IPS-18a (cell line): ENCODE results near the gene TTC27.

ENCODE experiments used
- H3K27ac ChIP-seq: one replicate; pipeline ENCODE4 v1.5.1; 2013; ENCODE audit warnings: low read length
- H3K27me3 ChIP-seq: one replicate; pipeline ENCODE4 v1.6.1; 2013; ENCODE audit warnings: mild to moderate bottlenecking, low read length; ENCODE audit not compliant: control insufficient read depth, insufficient read depth
- H3K36me3 ChIP-seq: one replicate; pipeline ENCODE4 v1.6.1; 2013; ENCODE audit warnings: low read depth, low read length; ENCODE audit not compliant: control insufficient read depth
- H3K4me1 ChIP-seq: one replicate; pipeline ENCODE4 v1.6.1; 2013; ENCODE audit warnings: low read depth, low read length; ENCODE audit not compliant: control insufficient read depth
- H3K4me3 ChIP-seq: one replicate; pipeline ENCODE4 v1.5.1; 2013; ENCODE audit warnings: low read length
- H3K9ac ChIP-seq: one replicate; pipeline ENCODE4 v1.6.1; 2013; ENCODE audit warnings: mild to moderate bottlenecking, low read length, moderate library complexity
- H3K9me3 ChIP-seq: one replicate; pipeline ENCODE4 v1.6.1; 2013; ENCODE audit warnings: low read depth, low read length; ENCODE audit not compliant: control insufficient read depth

Gene TTC27

DNA sequence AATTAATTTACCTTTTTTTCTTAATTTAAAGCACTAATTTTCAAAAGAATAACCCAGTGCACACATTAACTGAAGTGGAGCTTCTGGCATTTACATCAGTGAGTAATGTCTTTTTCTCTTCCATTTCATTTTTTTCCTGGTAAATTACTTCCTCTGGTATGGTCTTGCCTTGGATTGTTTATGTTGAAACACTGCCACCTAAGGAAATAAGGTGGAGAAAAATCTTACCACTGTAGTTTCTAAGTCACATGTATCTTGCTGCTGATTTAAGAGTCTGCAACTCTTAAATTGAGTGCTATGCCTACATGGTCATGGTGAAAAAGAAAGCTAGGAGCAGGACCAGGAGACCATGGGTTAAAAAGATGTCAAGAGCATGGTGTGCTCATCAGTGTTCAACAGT, 51.0 kb downstream of the TTC27 start:
- H3K4me1 ChIP-seq, result no peaks in the 10 kb centered on the region
- H3K4me3 ChIP-seq, result no peak overlapping the region
- no peaks in the 10 kb centered on the region for H3K9me3 ChIP-seq
- H3K27ac ChIP-seq, result no peak overlapping the region
- H3K9ac ChIP-seq, result no peak overlapping the region
- H3K36me3 ChIP-seq, result peaks cover 6% of the 10 kb centered on the region
- H3K27me3 ChIP-seq, result no peaks in the 10 kb centered on the region

DNA sequence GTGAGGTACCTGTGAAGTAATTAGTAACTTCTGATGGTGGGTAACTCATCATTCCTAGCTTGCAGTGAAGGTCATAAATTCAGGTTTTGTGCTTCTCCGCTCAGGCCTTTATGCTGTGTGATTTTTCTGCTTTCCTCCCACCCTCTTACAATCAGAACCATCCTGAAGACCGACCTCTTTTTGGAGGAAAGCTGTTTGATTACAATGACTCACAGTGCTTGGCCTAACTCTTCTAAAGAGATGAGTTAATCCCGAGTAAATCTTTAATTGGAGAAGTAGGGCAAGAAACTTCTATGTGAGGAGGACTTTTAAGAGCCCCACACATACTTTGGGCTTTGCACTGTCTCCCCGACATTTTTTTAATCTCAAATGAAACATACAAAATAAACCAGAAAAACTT, 53.1 kb downstream of the TTC27 start:
- Histone ChIP-seq H3K9ac (no peak overlapping the region), H3K4me1 (no peaks in the 10 kb centered on the region), H3K4me3 (no peak overlapping the region), H3K27me3 (no peaks in the 10 kb centered on the region), H3K27ac (no peak overlapping the region), H3K36me3 (peaks cover 5% of the 10 kb centered on the region), H3K9me3 (no peaks in the 10 kb centered on the region)

- Histone ChIP-seq H3K4me1 (no peaks in the 10 kb centered on the region), H3K27ac (no peak overlapping the region), H3K36me3 (peaks cover 5% of the 10 kb centered on the region), H3K4me3 (no peak overlapping the region), H3K27me3 (no peaks in the 10 kb centered on the region), H3K9ac (no peak overlapping the region), H3K9me3 (no peaks in the 10 kb centered on the region)
Observed at GRCh38 chr2:32683520-32684086, 55.8 kb downstream of the TTC27 start.

GRCh38 chr2:32688541-32688940, 60.7 kb downstream of the TTC27 start:
- H3K36me3 ChIP-seq, result no peaks in the 10 kb centered on the region
- H3K4me3 ChIP-seq, result no peak overlapping the region
- H3K4me1 ChIP-seq, result no peaks in the 10 kb centered on the region
- no peak overlapping the region for H3K27ac ChIP-seq
- H3K27me3 ChIP-seq, result no peaks in the 10 kb centered on the region
- no peaks in the 10 kb centered on the region for H3K9me3 ChIP-seq
- H3K9ac ChIP-seq, result no peak overlapping the region

DNA sequence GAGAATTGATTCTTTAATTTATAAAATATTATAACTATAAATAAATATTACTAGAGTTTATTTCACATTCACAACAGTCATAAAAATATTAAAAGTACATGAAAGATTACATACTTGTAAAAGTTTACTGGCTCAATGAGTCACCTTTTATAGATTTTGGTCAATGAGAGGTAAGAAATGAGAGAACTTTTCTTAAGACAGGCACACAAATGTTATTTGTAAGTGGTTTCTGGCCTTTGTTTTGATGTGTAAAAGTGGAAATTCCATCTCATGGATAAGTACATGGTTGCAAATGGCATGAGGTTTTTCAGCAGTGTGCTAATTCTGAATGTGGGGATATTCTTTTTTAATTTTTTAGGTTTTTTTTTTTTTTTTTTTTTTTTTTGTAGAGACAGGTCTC, 63.8 kb downstream of the TTC27 start:
- no peak overlapping the region for H3K27ac ChIP-seq
- no peak overlapping the region for H3K4me3 ChIP-seq
- H3K9me3 ChIP-seq, result no peaks in the 10 kb centered on the region
- H3K9ac ChIP-seq, result no peak overlapping the region
- no peaks in the 10 kb centered on the region for H3K27me3 ChIP-seq
- no peaks in the 10 kb centered on the region for H3K4me1 ChIP-seq
- no peaks in the 10 kb centered on the region for H3K36me3 ChIP-seq

DNA sequence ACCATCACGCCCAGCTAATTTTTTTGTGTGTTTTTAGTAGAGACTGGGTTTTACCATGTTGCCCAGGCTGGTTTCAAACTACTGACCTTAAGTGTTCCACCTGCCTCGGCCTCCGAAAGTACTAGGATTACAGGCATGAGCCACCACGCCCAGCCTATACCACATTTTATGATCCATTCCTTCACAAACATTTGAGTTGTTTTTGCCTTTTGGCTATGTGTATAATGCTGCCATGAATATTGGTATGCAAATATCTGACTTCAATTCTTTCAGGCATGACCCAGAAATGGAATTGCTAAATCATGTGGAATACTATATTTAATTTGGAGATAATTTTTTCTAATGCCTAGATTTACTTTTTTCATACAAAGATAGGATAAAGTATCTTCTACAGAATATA, 68.6 kb downstream of the TTC27 start:
- Histone ChIP-seq H3K27me3 (no peaks in the 10 kb centered on the region), H3K9me3 (no peaks in the 10 kb centered on the region), H3K27ac (no peak overlapping the region), H3K4me3 (no peak overlapping the region), H3K36me3 (no peaks in the 10 kb centered on the region), H3K4me1 (peaks cover 5% of the 10 kb centered on the region), H3K9ac (no peak overlapping the region)

DNA sequence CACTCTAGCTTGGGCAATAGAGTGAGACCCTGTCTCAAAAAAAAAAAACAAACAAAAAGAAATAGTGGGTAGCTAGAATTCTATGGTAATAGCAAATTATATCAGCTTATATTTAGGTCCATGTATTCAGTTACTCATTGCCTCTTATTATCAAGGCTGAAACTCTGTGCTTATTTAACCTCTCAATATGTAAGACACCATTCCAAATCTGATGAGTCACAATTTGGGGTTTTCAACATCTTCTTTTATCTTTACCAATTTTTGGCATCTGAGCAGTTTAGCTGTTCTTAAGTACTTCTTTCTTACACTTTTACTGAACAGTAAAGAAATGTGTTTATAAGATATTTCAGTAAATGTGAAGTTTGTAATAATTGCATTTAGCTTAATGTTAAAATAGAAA, 69.3 kb downstream of the TTC27 start:
- H3K4me3 ChIP-seq, result no peak overlapping the region
- no peak overlapping the region for H3K27ac ChIP-seq
- H3K4me1 ChIP-seq, result peaks cover 5% of the 10 kb centered on the region
- H3K9me3 ChIP-seq, result no peaks in the 10 kb centered on the region
- H3K9ac ChIP-seq, result no peak overlapping the region
- no peaks in the 10 kb centered on the region for H3K27me3 ChIP-seq
- H3K36me3 ChIP-seq, result no peaks in the 10 kb centered on the region

GRCh38 chr2:32699151-32699550, 71.3 kb downstream of the TTC27 start:
- H3K9ac ChIP-seq, result no peak overlapping the region
- no peaks in the 10 kb centered on the region for H3K27me3 ChIP-seq
- H3K9me3 ChIP-seq, result no peaks in the 10 kb centered on the region
- no peak overlapping the region for H3K4me3 ChIP-seq
- H3K4me1 ChIP-seq, result peaks cover 5% of the 10 kb centered on the region
- no peak overlapping the region for H3K27ac ChIP-seq
- peaks cover 3% of the 10 kb centered on the region for H3K36me3 ChIP-seq

DNA sequence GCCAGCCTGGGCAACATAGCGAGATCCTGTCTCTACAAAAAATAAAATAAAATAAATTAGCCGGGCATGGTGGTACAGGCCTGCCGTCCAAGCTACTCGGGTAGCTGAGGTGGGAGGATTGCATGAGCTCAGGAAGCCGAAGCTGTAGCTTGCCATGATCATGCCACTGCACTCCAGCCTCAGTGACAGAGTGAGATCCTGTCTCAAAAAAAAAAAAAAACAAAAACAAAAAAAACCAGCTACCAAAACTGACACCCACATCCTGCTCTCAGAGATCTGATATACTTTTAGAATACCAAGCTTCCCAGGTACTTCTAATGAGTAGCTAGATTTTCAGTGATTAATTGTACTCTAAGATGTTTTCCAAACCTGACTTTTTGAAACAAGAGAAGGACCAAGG, 74.0 kb downstream of the TTC27 start:
- Histone ChIP-seq H3K36me3 (peaks cover 3% of the 10 kb centered on the region), H3K9me3 (no peaks in the 10 kb centered on the region), H3K27me3 (no peaks in the 10 kb centered on the region), H3K4me3 (no peak overlapping the region), H3K27ac (no peak overlapping the region), H3K4me1 (peaks cover 5% of the 10 kb centered on the region), H3K9ac (no peak overlapping the region)

DNA sequence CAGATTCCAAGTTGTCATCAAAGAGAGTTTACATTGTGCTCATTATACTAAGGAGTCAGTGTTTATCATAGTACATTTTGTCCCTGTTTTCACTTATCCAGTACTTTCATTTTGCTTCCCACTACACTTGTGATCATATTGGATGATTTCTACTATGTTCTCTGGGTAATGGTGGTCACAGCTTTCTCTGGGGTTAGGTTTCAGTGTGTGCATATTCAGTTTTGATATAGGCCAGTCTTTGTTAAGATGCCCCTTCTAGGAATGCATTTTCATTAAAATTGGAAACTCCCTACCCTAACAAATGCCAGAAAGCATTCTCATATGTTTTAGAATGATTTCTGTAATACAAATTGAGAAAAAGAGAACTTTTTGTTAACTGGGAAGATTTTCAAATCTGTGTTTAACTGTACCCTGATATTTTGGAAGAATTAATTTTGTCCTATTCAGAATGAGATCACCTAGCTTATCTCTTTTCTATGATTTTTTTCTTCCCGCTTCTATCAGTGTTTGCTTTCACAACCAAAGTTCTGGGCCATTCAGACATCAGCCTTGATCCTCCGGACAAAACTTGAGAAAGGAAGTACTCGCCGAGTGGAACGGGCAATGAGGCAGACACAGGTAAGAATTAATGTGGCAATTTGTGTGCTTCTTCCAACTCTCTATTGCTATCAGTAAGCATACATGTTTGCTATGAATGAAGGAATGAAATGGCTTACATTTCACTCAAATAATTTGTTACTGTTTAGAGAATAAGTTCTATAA, 74.6 kb downstream of the TTC27 start:
- Histone ChIP-seq H3K4me1 (peaks cover 5% of the 10 kb centered on the region), H3K9me3 (no peaks in the 10 kb centered on the region), H3K27ac (no peak overlapping the region), H3K27me3 (no peaks in the 10 kb centered on the region), H3K4me3 (no peak overlapping the region), H3K9ac (no peak overlapping the region), H3K36me3 (peaks cover 3% of the 10 kb centered on the region)

DNA sequence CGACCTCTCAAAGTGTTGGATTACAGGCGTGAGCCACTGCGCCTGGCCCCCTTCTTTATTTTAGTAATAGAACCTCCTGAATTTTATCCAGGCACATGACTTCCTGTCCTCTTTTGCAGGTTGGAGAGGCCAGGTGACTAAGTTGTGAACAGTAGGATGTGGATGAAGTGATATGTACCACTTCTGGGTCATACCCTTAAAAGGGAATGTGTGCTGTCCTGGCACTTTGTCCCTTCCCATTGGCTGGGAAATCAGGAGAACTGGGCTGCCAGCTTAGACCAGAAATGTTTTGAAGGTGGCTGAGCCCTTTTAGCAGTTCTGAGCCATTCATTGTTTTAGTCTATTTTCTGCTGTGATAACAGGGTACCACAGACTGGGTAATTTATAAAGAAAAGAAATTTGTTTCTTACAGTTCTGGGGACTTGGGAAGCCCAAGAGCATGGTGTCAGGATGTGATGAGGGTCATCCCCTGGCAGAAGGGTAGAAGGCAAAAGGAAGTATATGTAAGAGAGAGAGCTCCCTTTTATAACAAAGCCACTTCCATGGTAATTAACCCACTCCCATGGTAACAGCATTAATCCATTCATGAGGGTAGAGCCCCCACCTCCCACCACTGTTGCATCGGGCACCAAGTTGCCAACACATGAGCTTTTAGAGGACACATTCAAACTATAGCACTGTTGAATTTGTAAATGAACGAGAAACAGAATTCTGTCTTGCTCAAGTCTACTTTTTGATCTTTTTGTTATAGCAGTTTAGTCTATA, 79.1 kb downstream of the TTC27 start:
- no peak overlapping the region for H3K9ac ChIP-seq
- no peaks in the 10 kb centered on the region for H3K4me1 ChIP-seq
- no peak overlapping the region for H3K27ac ChIP-seq
- H3K36me3 ChIP-seq, result peaks cover 3% of the 10 kb centered on the region
- H3K4me3 ChIP-seq, result no peak overlapping the region
- H3K9me3 ChIP-seq, result no peaks in the 10 kb centered on the region
- H3K27me3 ChIP-seq, result no peaks in the 10 kb centered on the region
